Lung (tissue), 16 donors: ENCODE results near the gene VPS13D. TPM values are rescaled to one million over a fixed set of nuclear protein-coding genes. Genes with fewer than 3 reads are reported as not detected.
A peak's percentile ranks its signal among the peaks of the same experiment; 100 is the strongest.

Experiments used
- ATAC-seq: fragments of 200-7000 bp; cut with Tn5 transposase; one replicate; pipeline ENCODE4 v1.9.1; 2020; ENCODE audit warnings: moderate number of reproducible peaks; ENCODE audit not compliant: insufficient read depth, low FRiP score
- DNase-seq, 3 donors: peaks; one replicate each; pipeline ENCODE4 v3.0.0-alpha.2; 2013 to 2017
- H3K27ac ChIP-seq, 2 donors: one replicate each; pipeline ENCODE4 v1.5.1; 2013; ENCODE audit warnings: mild to moderate bottlenecking in 2 of 2, moderate library complexity in 2 of 2, control low read depth in 1 of 2, inconsistent platforms in 1 of 2, low read depth in 1 of 2, low read length in 1 of 2
- H3K27me3 ChIP-seq, 3 donors: one replicate each; pipeline ENCODE4 v1.5.1; 2013; ENCODE audit warnings: low read length in 2 of 3; ENCODE audit not compliant: control insufficient read depth in 3 of 3, insufficient read depth in 3 of 3
- H3K36me3 ChIP-seq, 4 donors: one replicate each; pipeline ENCODE4 v1.5.1; 2013; ENCODE audit warnings: low read length in 4 of 4, mild to moderate bottlenecking in 1 of 4, moderate library complexity in 1 of 4; ENCODE audit not compliant: control insufficient read depth in 4 of 4, insufficient read depth in 4 of 4
- H3K4me1 ChIP-seq, 5 donors: one replicate each; pipeline ENCODE4 v1.5.1; 2013; ENCODE audit warnings: low read length in 5 of 5, mild to moderate bottlenecking in 2 of 5, moderate library complexity in 1 of 5; ENCODE audit not compliant: control insufficient read depth in 5 of 5, insufficient read depth in 5 of 5
- H3K4me3 ChIP-seq: one replicate; pipeline ENCODE4 v1.5.1; 2013; ENCODE audit warnings: mild to moderate bottlenecking, control low read depth, moderate library complexity
- H3K9ac ChIP-seq, 2 donors: one replicate each; pipeline ENCODE4 v1.5.1; 2013; ENCODE audit warnings: low read length in 2 of 2, control low read depth in 1 of 2; ENCODE audit not compliant: insufficient read depth in 1 of 2
- H3K9me3 ChIP-seq, 4 donors: one replicate each; pipeline ENCODE4 v1.5.1; 2013; ENCODE audit warnings: low read length in 3 of 4, mild to moderate bottlenecking in 1 of 4, moderate library complexity in 1 of 4; ENCODE audit not compliant: control insufficient read depth in 4 of 4, insufficient read depth in 3 of 4
- CTCF ChIP-seq: IDR thresholded peaks from 2 replicates; pipeline ENCODE4 v1.5.1; 2012; ENCODE audit warnings: mild to moderate bottlenecking; ENCODE audit errors: control extremely low read depth, extremely low read depth
- WGBS, 2 donors: extraction: QIAGEN DNeasy Blood & Tissue Kit; methylation state at CpG; one replicate each; pipeline ENCODE4 v1.1.7; 2013; 5-methylcytosine and 5-hydroxymethylcytosine counted together
- long read RNA-seq, 5 donors: transcript quantifications; one replicate each; lab custom pipeline, GENCODE V29; 2026
- polyA plus RNA-seq, 2 donors: library from polyadenylated mRNA; stranded (reverse); fragments of 200-250 nt; gene quantifications; one replicate each; pipeline ENCODE4 v1.2.1, GENCODE V29; 2013
- total RNA-seq, 2 donors: library from RNA; depleted of rRNA in 1 of 2; stranded (reverse); fragments of >200 nt in 1 of 2; gene quantifications; one replicate each; pipeline ENCODE4 v1.2.1, GENCODE V29; 2014 to 2021
- donor health status: control.
- donor health status: control.
- donor health status: Bipolar disorder and iron deficiency.
- donor health status: healthy.
- donor health status: DM: yes; HTN: yes; CAD: no.

Gene VPS13D
- total RNA-seq (10 to 100 TPM; 55.3 to 76.0 TPM), polyA plus RNA-seq (10 to 100 TPM; 18.4 to 19.7 TPM)
- long read RNA-seq, donor 1, result 0 reads
- long read RNA-seq, donor 2, result 0 reads
- long read RNA-seq, donor 3, partial matches to known transcripts, result 11 of 11 reads
- long read RNA-seq, donor 3, other reads (novel, unspliced or antisense), result 0 of 11 reads
- long read RNA-seq, donor 4, result 0 reads
- long read RNA-seq, donor 5, partial matches to known transcripts, result 0 of 1 reads
- long read RNA-seq, donor 5, other reads (novel, unspliced or antisense), result 0 of 1 reads

GRCh38 chr1:12229835-12230548 lies at the start of gene VPS13D:
Gene VPS13D (plus strand): TSS chr1:12230030. CDS start chr1:12234267, 4,237 bp downstream.
- DNase-seq (peak; percentile 76 to 85 (median 78)), ATAC-seq (peak; percentile 91)
- Histone ChIP-seq H3K4me3 (peak within 1 kb of the TSS; percentile 96), H3K9me3 (no peaks in the 10 kb centered on the region), H3K9ac (peak within 1 kb of the TSS; percentile 14 to 55), H3K36me3 (peaks cover 0 to 1% (median 0%) of the 10 kb centered on the region in 4 donors), H3K27me3 (no peaks in the 10 kb centered on the region), H3K4me1 (peaks cover 2 to 12% (median 4%) of the 10 kb centered on the region in 5 donors), H3K27ac (peak within 1 kb of the TSS; percentile 92 to 95)
- peak; percentile 84 for TF ChIP-seq CTCF
- WGBS, 2 donors, result 0 to 1% methylated on average over 65 to 77 of the region's 77 CpGs

GRCh38 chr1:12180315-12180714 lies 49.5 kb upstream of the VPS13D start:
- Histone ChIP-seq H3K4me3 (no peak overlapping the region), H3K9ac (no peak overlapping the region), H3K36me3 (no peaks in the 10 kb centered on the region), H3K4me1 (peaks cover 4 to 58% (median 29%) of the 10 kb centered on the region in 5 donors), H3K27ac (peak overlapping the region in 1 of 2 donors; percentile 89), H3K27me3 (no peaks in the 10 kb centered on the region), H3K9me3 (no peaks in the 10 kb centered on the region)
- WGBS, 2 donors, result 20 to 34% methylated on average over 10 of the region's 10 CpGs
- DNase-seq (peak in 1 of 3 donors; percentile 35), ATAC-seq (peak; percentile 66)
- no peak for TF ChIP-seq CTCF

- no peak overlapping the region for H3K9ac ChIP-seq
- H3K4me1 ChIP-seq, result peaks cover 2 to 60% (median 32%) of the 10 kb centered on the region in 5 donors
- H3K27ac ChIP-seq, result peak overlapping the region in 1 of 2 donors; percentile 89
- ATAC-seq (no peak), DNase-seq (no peak)
- 40 to 63% methylated on average over 7 of the region's 7 CpGs for WGBS, 2 donors
- H3K4me3 ChIP-seq, result no peak overlapping the region
- no peaks in the 10 kb centered on the region for H3K27me3 ChIP-seq
- no peak for TF ChIP-seq CTCF
- no peaks in the 10 kb centered on the region for H3K36me3 ChIP-seq
- no peaks in the 10 kb centered on the region for H3K9me3 ChIP-seq
Measured at GRCh38 chr1:12180903-12181302, 48.9 kb upstream of the VPS13D start.
